B cell (primary cell): ENCODE measurements around the gene PARD6A. TPM values are rescaled to one million over a fixed set of nuclear protein-coding genes. Genes with fewer than 3 reads are reported as not detected.

Source experiments
- ATAC-seq: fragments of 200-7000 bp; cut with Tn5 transposase; one replicate; pipeline ENCODE4 v1.10.0; 2021; ENCODE audit warnings: low read depth, mild to moderate bottlenecking, moderate number of reproducible peaks, moderate library complexity
- CTCF ChIA-PET: fragments of 350-600 bp; sonication (Branson Sonifier 250); formaldehyde crosslinking; loops from one replicate; lab custom pipeline; 2021; ENCODE audit warnings: antibody characterized with exemption, inconsistent platforms; lab: Charles Lee
- POLR2A ChIA-PET: fragments of 350-600 bp; sonication (Branson Sonifier 250); formaldehyde crosslinking; loops from one replicate; lab custom pipeline; 2021; ENCODE audit warnings: antibody characterized with exemption; lab: Charles Lee
- DNase-seq: peaks from one replicate; pipeline ENCODE4 v3.0.0; 2013
- H2AFZ ChIP-seq: 2 replicates; pipeline ENCODE4 v1.6.1; 2012; ENCODE audit warnings: mild to moderate bottlenecking, low read depth, low read length; ENCODE audit not compliant: insufficient read depth, poor library complexity, severe bottlenecking
- H3K27ac ChIP-seq, 2 donors: 1 replicate in 1 of 2; 2 replicates in 1 of 2; pipeline ENCODE4 v1.5.1; 2012 to 2013; ENCODE audit warnings: low read length in 2 of 2, mild to moderate bottlenecking in 2 of 2, moderate library complexity in 1 of 2
- H3K27me3 ChIP-seq, 4 experiments: fragments of 200-600 bp in 1 of 4; sonication (generic) in 1 of 4; replicated peaks in 1 of 4; 1 replicate in 2 of 4; 2 replicates in 2 of 4; pipeline versions ENCODE4 v1.6.1 to v1.7.0; 2013 to 2016; ENCODE audit warnings: low read length in 3 of 4, mild to moderate bottlenecking in 2 of 4, mixed read lengths in 1 of 4, moderate library complexity in 1 of 4; ENCODE audit not compliant: insufficient read depth in 4 of 4, control insufficient read depth in 3 of 4; ENCODE audit errors: control extremely low read depth in 1 of 4
- H3K36me3 ChIP-seq, 2 experiments: replicated peaks in 1 of 2; 1 replicate in 1 of 2; 2 replicates in 1 of 2; pipeline versions ENCODE4 v1.6.1 to v1.7.1; 2013; ENCODE audit warnings: low read length in 1 of 2; ENCODE audit not compliant: insufficient read depth in 2 of 2, control insufficient read depth in 1 of 2; ENCODE audit errors: control extremely low read depth in 1 of 2, extremely low read depth in 1 of 2
- H3K4me1 ChIP-seq, 2 donors: fragments of 200-600 bp in 1 of 2; sonication (generic) in 1 of 2; 1 replicate in 1 of 2; 2 replicates in 1 of 2; pipeline versions ENCODE4 v1.5.1 to v1.6.1; 2013 to 2017; ENCODE audit warnings: low read length in 2 of 2; ENCODE audit not compliant: control insufficient read depth in 2 of 2, insufficient read depth in 2 of 2
- H3K4me2 ChIP-seq: replicated peaks from 2 replicates; pipeline ENCODE3; 2012; ENCODE audit warnings: mild to moderate bottlenecking, low read depth, low read length; ENCODE audit not compliant: poor library complexity, severe bottlenecking
- H3K4me3 ChIP-seq, 5 experiments: fragments of 200-600 bp in 1 of 5; sonication (generic) in 1 of 5; 1 replicate in 3 of 5; 2 replicates in 2 of 5; pipeline versions ENCODE4 v1.5.1 to v1.7.0; 2011 to 2016; ENCODE audit warnings: low read length in 4 of 5, mild to moderate bottlenecking in 4 of 5, low read depth in 2 of 5, control low read depth in 1 of 5, moderate library complexity in 1 of 5; ENCODE audit not compliant: insufficient read depth in 1 of 5; ENCODE audit errors: control extremely low read depth in 1 of 5, extremely low read depth in 1 of 5
- H3K79me2 ChIP-seq: fragments of 200-600 bp; sonication (generic); one replicate; pipeline ENCODE4 v1.6.0; 2016; ENCODE audit warnings: low read length; ENCODE audit not compliant: control insufficient read depth, insufficient read depth
- H3K9ac ChIP-seq: fragments of 200-600 bp; sonication (generic); 2 replicates; pipeline ENCODE4 v1.6.1; 2017; ENCODE audit warnings: mild to moderate bottlenecking, low read length, moderate library complexity
- H3K9me3 ChIP-seq, 3 donors: one replicate each; pipeline versions ENCODE4 v1.6.1 to v1.7.1; 2013; ENCODE audit warnings: low read length in 2 of 3; ENCODE audit not compliant: control insufficient read depth in 2 of 3, insufficient read depth in 1 of 3; ENCODE audit errors: control extremely low read depth in 1 of 3
- H4K20me1 ChIP-seq: 2 replicates; pipeline ENCODE4 v1.6.0; 2012; ENCODE audit warnings: mild to moderate bottlenecking, low read length; ENCODE audit not compliant: insufficient read depth, control insufficient read depth, poor library complexity, severe bottlenecking
- H3K27ac Mint-ChIP-seq: one replicate; pipeline ENCODE4 v1.8.0; 2021; ENCODE audit warnings: mixed read lengths
- H3K27me3 Mint-ChIP-seq: one replicate; pipeline ENCODE4 v1.8.0; 2021; ENCODE audit warnings: mixed read lengths
- H3K4me1 Mint-ChIP-seq: one replicate; pipeline ENCODE4 v1.8.0; 2021; ENCODE audit warnings: mixed read lengths
- H3K4me3 Mint-ChIP-seq: one replicate; pipeline ENCODE4 v1.8.0; 2021; ENCODE audit warnings: mixed read lengths
- H3K9me3 Mint-ChIP-seq: one replicate; pipeline ENCODE4 v1.8.0; 2022; ENCODE audit warnings: mixed read lengths; ENCODE audit not compliant: insufficient read depth
- CTCF ChIP-seq: fragments of 200-600 bp; IDR thresholded peaks from one replicate; pipeline ENCODE4 v1.8.0; 2022; ENCODE audit warnings: antibody characterized with exemption, mild to moderate bottlenecking
- EZH2 ChIP-seq: IDR thresholded peaks from 2 replicates; pipeline ENCODE4 v1.6.1; 2012; ENCODE audit warnings: borderline replicate concordance, low read depth, mild to moderate bottlenecking, moderate library complexity, low read length; ENCODE audit not compliant: insufficient read depth, poor library complexity, severe bottlenecking
- WGBS: methylation state at CpG from one replicate; pipeline ENCODE4 v1.1.5; 2013; ENCODE audit warnings: missing lambda C conversion rate; ENCODE audit not compliant: insufficient coverage; 5-methylcytosine and 5-hydroxymethylcytosine counted together
- intact Hi-C: fragments of 100-400 bp; cut with micrococcal nuclease; formaldehyde crosslinking; loops from one replicate; pipeline ENCODE4 v1.10.0; 2022
- polyA plus RNA-seq: library from polyadenylated mRNA; depleted of rRNA; stranded (reverse); fragments of >200 nt; gene quantifications from 2 replicates; pipeline ENCODE4 v1.2.3, GENCODE V29; 2012
- total RNA-seq, 2 donors: library from RNA; stranded (reverse); fragments of 120-200 nt in 1 of 2; gene quantifications; 1 replicate in 1 of 2; 2 replicates in 1 of 2; pipeline versions ENCODE4 v1.2.3 to v1.2.4, GENCODE V29; 2013 to 2022

The PARD6A gene
- total and polyA plus RNA-seq, 2 donors (not counting 1 experiment from before 2014, with no cell fraction given): 14.8 to 15.9 TPM

GRCh38 chr16:67637625-67638024 is 23.1 kb upstream of the PARD6A start:
- no peak overlapping the region for H2AFZ ChIP-seq
- CTCF ChIA-PET: interaction anchor here (1.0 to 3.1 kb wide), 3 partner anchors 74 to 117 kb away, joined by 3 to 21 read pairs (median 3); no protein-coding TSS in a partner anchor
- no peaks in the 10 kb centered on the region for H3K9me3 ChIP-seq
- H3K4me3 ChIP-seq: no peak overlapping the region
- Mint-ChIP-seq H3K9me3 (no peaks in the 10 kb centered on the region), H3K4me1 (no peaks in the 10 kb centered on the region), H3K27ac (no peak overlapping the region), H3K27me3 (no peaks in the 10 kb centered on the region), H3K4me3 (no peak overlapping the region)
- intact Hi-C loops: no loop called here
- H3K4me2 ChIP-seq: no peak overlapping the region
- no peak for ATAC-seq
- 96% methylated on average over 7 of the region's 12 CpGs for WGBS
- no peak for DNase-seq
- POLR2A ChIA-PET: interaction anchor here (0.7 kb wide), 1 partner anchor 15 kb away, joined by 7 read pairs; no protein-coding TSS in a partner anchor
- H3K4me1 ChIP-seq: no peaks in the 10 kb centered on the region
- H3K9ac ChIP-seq: no peak overlapping the region
- H3K27ac ChIP-seq: no peak overlapping the region
- peaks cover 6 to 51% of the 10 kb centered on the region in 2 experiments for H3K36me3 ChIP-seq
- no peaks in the 10 kb centered on the region for H3K79me2 ChIP-seq
- TF ChIP-seq EZH2 (no peak), CTCF (no peak)
- no peaks in the 10 kb centered on the region for H4K20me1 ChIP-seq
- no peaks in the 10 kb centered on the region for H3K27me3 ChIP-seq
